K562 (cell line): Measurements from ENCODE around the gene SRRM5. TPM values are rescaled to one million over a fixed set of nuclear protein-coding genes. Genes with fewer than 3 reads are reported as not detected.

Source experiments
- CBX1 ChIP-seq: sonication (generic); IDR thresholded peaks from 2 replicates; pipeline ENCODE4 v1.6.1; 2016; ENCODE audit warnings: antibody characterized with exemption, low read depth, mild to moderate bottlenecking
- CC2D1A ChIP-seq: fragments of 450-650 bp; IDR thresholded peaks from 2 replicates; pipeline ENCODE4 v1.6.1; 2017; ENCODE audit warnings: mild to moderate bottlenecking
- HCFC1 ChIP-seq: IDR thresholded peaks from 2 replicates; pipeline ENCODE4 v1.6.1; 2012; ENCODE audit warnings: low read depth, low read length, improper control_type of control experiment
- HNRNPLL ChIP-seq: fragments of 200-400 bp; formaldehyde crosslinking; IDR thresholded peaks from 2 replicates; pipeline ENCODE4 v1.6.1; 2017; ENCODE audit warnings: low read length, low read depth, mild to moderate bottlenecking; ENCODE audit not compliant: poor library complexity, severe bottlenecking
- JUND ChIP-seq, 2 experiments: IDR thresholded peaks; 2 replicates in 1 of 2; 3 replicates in 1 of 2; pipeline ENCODE4 v1.6.1; 2011; ENCODE audit warnings: borderline replicate concordance in 2 of 2, low read depth in 2 of 2, low read length in 2 of 2, improper control_type of control experiment in 1 of 2, missing biosample characterization in 1 of 2, missing genetic modification characterization in 1 of 2, missing genetic modification reagents in 1 of 2
- MTA3 ChIP-seq: fragments of 450-650 bp; formaldehyde crosslinking; IDR thresholded peaks from 2 replicates; pipeline ENCODE4 v1.6.1; 2017; ENCODE audit warnings: mild to moderate bottlenecking, borderline replicate concordance
- NCOR1 ChIP-seq: fragments of 450-650 bp; IDR thresholded peaks from 2 replicates; pipeline ENCODE4 v1.6.1; 2016; ENCODE audit warnings: mild to moderate bottlenecking, moderate library complexity
- NRF1 ChIP-seq, 2 experiments: fragments of 450-650 bp; IDR thresholded peaks in 1 of 2; conservative IDR thresholded peaks in 1 of 2; 2 replicates each; pipeline ENCODE4 v1.6.1; 2014; ENCODE audit warnings: mild to moderate bottlenecking in 2 of 2
- PHTF2 ChIP-seq: fragments of 250-450 bp; sonication (Bioruptor Pico); IDR thresholded peaks from 2 replicates; pipeline ENCODE4 v1.5.0; 2021; ENCODE audit warnings: mild to moderate bottlenecking
- POLR3A ChIP-seq: IDR thresholded peaks from 2 replicates; pipeline ENCODE4 v1.6.1; 2011; ENCODE audit warnings: borderline replicate concordance, mild to moderate bottlenecking, moderate library complexity; ENCODE audit not compliant: insufficient read length, insufficient read depth; ENCODE audit errors: extremely low read depth
- POU5F1 ChIP-seq: fragments of 150-350 bp; IDR thresholded peaks from 2 replicates; pipeline ENCODE4 v1.6.1; 2014; ENCODE audit warnings: borderline replicate concordance, low read length, low read depth, mild to moderate bottlenecking; ENCODE audit not compliant: partially characterized antibody
- PTRF ChIP-seq: fragments of 450-650 bp; IDR thresholded peaks from 2 replicates; pipeline ENCODE4 v1.6.1; 2016; ENCODE audit warnings: mild to moderate bottlenecking, missing genetic modification characterization, missing compliant biosample characterization
- RBM14 ChIP-seq: fragments of 200-400 bp; formaldehyde crosslinking; IDR thresholded peaks from 2 replicates; pipeline ENCODE4 v1.6.1; 2018; ENCODE audit warnings: low read depth, mild to moderate bottlenecking, low read length, moderate library complexity, borderline replicate concordance; ENCODE audit not compliant: insufficient read depth
- SREBF2 ChIP-seq: sonication (generic); formaldehyde crosslinking; IDR thresholded peaks from 2 replicates; pipeline ENCODE4 v1.4.0; 2020; ENCODE audit warnings: mild to moderate bottlenecking, missing genetic modification reagents
- TCF15 ChIP-seq: fragments of 250-450 bp; sonication (Bioruptor Pico); IDR thresholded peaks from 2 replicates; pipeline ENCODE4 v1.8.0; 2022; ENCODE audit warnings: moderate library complexity, mild to moderate bottlenecking, inconsistent platforms
- TGIF2 ChIP-seq: sonication (generic); formaldehyde crosslinking; IDR thresholded peaks from 2 replicates; pipeline ENCODE4 v1.8.1; 2022; ENCODE audit warnings: mild to moderate bottlenecking, missing genetic modification reagents, moderate library complexity
- XRCC4 ChIP-seq: IDR thresholded peaks from one replicate; pipeline ENCODE4 v1.6.1; 2011; ENCODE audit not compliant: insufficient read depth, insufficient read length; ENCODE audit errors: extremely low read depth
- ZBTB9 ChIP-seq: fragments of 450-650 bp; formaldehyde crosslinking; IDR thresholded peaks from 2 replicates; pipeline ENCODE4 v1.4.0; 2020; ENCODE audit warnings: mild to moderate bottlenecking, moderate library complexity
- ZNF695 ChIP-seq: fragments of 450-650 bp; formaldehyde crosslinking; IDR thresholded peaks from 2 replicates; pipeline ENCODE4 v1.4.0; 2020; ENCODE audit warnings: mild to moderate bottlenecking, moderate library complexity
- polyA plus RNA-seq, 8 experiments: library from polyadenylated mRNA; depleted of rRNA in 4 of 8; stranded (reverse) in 5 of 8; unstranded in 3 of 8; fragments of >200 nt; fragmentation: Nextera tagmentation in 2 of 8; fragmentation: Illumina TruSeq in 1 of 8; extraction: Ambion mirVana in 2 of 8; extraction: Trizol in 1 of 8; gene quantifications; 2 replicates each; pipeline versions ENCODE4 v1.2.1 to v1.2.3, GENCODE V29; 2011 to 2014; ENCODE audit warnings: inconsistent platforms in 1 of 8, missing spikeins in 1 of 8
- total RNA-seq, 7 experiments: library from RNA; depleted of rRNA in 6 of 7; stranded (reverse); fragments of >200 nt in 6 of 7; fragmentation: Illumina TruSeq in 2 of 7; extraction: Trizol in 2 of 7; gene quantifications; 2 replicates each; pipeline versions ENCODE4 v1.2.1 to v1.2.3, GENCODE V29; 2011 to 2021; ENCODE audit warnings: low replicate concordance in 1 of 7
- TF ChIP-seq, protein P1 (sequence below): fragments of 250-450 bp; sonication (Bioruptor Pico); IDR thresholded peaks from 2 replicates; pipeline ENCODE4 v1.5.0; 2020; ENCODE audit warnings: mild to moderate bottlenecking, borderline replicate concordance
- TF ChIP-seq, protein P2 (sequence below), 3 experiments: IDR thresholded peaks in 2 of 3; conservative IDR thresholded peaks in 1 of 3; 2 replicates each; pipeline ENCODE4 v1.5.1; 2011 to 2012; ENCODE audit warnings: low read length in 3 of 3, mild to moderate bottlenecking in 3 of 3, control low read depth in 2 of 3, improper control_type of control experiment in 1 of 3, inconsistent platforms in 1 of 3, low read depth in 1 of 3, mixed read lengths in 1 of 3, moderate library complexity in 1 of 3; ENCODE audit not compliant: insufficient read depth in 2 of 3

The SRRM5 gene
- total and polyA plus RNA-seq, 9 of the 15 experiments (the other 6 are each of a cell fraction or from before 2014, with no cell fraction given) = 0.09 to 0.45 (median 0.18) TPM; not detected in 2

- TF ChIP-seq POU5F1 = no peak
- TF ChIP-seq CBX1 = no peak
- TF ChIP-seq ZBTB9 = no peak
- no peak for TF ChIP-seq RBM14
- TF ChIP-seq, protein P1, sequence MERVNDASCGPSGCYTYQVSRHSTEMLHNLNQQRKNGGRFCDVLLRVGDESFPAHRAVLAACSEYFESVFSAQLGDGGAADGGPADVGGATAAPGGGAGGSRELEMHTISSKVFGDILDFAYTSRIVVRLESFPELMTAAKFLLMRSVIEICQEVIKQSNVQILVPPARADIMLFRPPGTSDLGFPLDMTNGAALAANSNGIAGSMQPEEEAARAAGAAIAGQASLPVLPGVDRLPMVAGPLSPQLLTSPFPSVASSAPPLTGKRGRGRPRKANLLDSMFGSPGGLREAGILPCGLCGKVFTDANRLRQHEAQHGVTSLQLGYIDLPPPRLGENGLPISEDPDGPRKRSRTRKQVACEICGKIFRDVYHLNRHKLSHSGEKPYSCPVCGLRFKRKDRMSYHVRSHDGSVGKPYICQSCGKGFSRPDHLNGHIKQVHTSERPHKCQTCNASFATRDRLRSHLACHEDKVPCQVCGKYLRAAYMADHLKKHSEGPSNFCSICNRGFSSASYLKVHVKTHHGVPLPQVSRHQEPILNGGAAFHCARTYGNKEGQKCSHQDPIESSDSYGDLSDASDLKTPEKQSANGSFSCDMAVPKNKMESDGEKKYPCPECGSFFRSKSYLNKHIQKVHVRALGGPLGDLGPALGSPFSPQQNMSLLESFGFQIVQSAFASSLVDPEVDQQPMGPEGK (CRISPR knock-in tag) = no peak
- TF ChIP-seq HNRNPLL = no peak
- TF ChIP-seq, protein P2, sequence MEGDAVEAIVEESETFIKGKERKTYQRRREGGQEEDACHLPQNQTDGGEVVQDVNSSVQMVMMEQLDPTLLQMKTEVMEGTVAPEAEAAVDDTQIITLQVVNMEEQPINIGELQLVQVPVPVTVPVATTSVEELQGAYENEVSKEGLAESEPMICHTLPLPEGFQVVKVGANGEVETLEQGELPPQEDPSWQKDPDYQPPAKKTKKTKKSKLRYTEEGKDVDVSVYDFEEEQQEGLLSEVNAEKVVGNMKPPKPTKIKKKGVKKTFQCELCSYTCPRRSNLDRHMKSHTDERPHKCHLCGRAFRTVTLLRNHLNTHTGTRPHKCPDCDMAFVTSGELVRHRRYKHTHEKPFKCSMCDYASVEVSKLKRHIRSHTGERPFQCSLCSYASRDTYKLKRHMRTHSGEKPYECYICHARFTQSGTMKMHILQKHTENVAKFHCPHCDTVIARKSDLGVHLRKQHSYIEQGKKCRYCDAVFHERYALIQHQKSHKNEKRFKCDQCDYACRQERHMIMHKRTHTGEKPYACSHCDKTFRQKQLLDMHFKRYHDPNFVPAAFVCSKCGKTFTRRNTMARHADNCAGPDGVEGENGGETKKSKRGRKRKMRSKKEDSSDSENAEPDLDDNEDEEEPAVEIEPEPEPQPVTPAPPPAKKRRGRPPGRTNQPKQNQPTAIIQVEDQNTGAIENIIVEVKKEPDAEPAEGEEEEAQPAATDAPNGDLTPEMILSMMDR (IDR thresholded peaks at IDR 0.05 in 2 of 3, conservative IDR thresholded peaks at IDR 0.05 in 1 of 3; ENCODE audit: insufficient read depth in 2 of 3, low read depth in 1 of 3, low read length in 3 of 3) = no peak
- no peak for TF ChIP-seq PHTF2 (CRISPR knock-in tag)
- no peak for TF ChIP-seq JUND (IDR thresholded peaks at IDR 0.05; ENCODE audit: borderline replicate concordance, low read depth, low read length)
- TF ChIP-seq JUND (tag; IDR thresholded peaks at IDR 0.05; ENCODE audit: borderline replicate concordance, low read depth, low read length) = no peak
- TF ChIP-seq PTRF (tag) = no peak
- no peak for TF ChIP-seq POLR3A
- no peak for TF ChIP-seq SREBF2 (CRISPR knock-in tag)
- TF ChIP-seq XRCC4 = no peak
- no peak for TF ChIP-seq TGIF2
- TF ChIP-seq NRF1 (conservative IDR thresholded peaks at IDR 0.05 in 1 of 2, IDR thresholded peaks at IDR 0.05 in 1 of 2) = peak; percentile 21 to 44; a peak in 2 of 4 replicates
- no peak for TF ChIP-seq ZNF695
- no peak for TF ChIP-seq CC2D1A
- TF ChIP-seq MTA3 = no peak
- no peak for TF ChIP-seq TCF15
- no peak for TF ChIP-seq NCOR1
- no peak for TF ChIP-seq HCFC1
These were observed 27.9 kb downstream of the SRRM5 start, which contains the start of gene CADM4 (continued) for GRCh38 chr19:43639519-43640423.
